ENCODE results near the gene LDLRAP1.

The LDLRAP1 gene

DNA sequence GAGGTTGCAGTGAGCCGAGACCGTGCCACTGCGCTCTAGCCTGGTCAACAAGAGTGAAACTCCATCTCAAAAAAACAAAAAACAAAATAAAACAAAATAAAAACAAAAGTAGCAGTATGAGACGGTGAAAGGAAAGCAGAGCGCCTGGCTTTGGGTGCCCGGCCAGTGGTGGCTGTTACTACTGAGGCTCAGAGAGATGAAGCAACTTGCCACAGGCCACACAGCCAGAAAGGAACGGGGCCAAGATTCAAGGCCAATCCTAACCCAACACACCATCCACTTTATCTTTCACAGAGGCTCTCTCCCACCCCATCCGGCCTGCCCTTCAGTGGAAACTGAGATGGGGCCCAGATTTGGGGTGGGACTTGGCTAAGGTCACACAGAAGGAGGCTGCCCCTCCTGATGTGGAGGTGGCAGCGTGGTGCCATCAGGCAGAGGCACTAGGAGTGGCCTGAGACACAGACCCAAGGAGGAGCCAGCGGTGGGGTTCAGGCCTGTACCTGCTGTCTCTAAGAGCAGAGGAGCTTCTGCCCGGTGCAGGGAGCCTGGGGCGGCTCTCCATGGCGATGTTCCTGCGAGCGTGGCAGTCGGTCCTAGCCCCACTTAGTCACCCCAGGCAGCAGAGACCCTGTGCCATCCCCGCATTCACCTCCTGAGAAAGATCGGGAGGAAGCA is 33.2 kb downstream of the LDLRAP1 start:
- TF ChIP-seq, protein P1, sequence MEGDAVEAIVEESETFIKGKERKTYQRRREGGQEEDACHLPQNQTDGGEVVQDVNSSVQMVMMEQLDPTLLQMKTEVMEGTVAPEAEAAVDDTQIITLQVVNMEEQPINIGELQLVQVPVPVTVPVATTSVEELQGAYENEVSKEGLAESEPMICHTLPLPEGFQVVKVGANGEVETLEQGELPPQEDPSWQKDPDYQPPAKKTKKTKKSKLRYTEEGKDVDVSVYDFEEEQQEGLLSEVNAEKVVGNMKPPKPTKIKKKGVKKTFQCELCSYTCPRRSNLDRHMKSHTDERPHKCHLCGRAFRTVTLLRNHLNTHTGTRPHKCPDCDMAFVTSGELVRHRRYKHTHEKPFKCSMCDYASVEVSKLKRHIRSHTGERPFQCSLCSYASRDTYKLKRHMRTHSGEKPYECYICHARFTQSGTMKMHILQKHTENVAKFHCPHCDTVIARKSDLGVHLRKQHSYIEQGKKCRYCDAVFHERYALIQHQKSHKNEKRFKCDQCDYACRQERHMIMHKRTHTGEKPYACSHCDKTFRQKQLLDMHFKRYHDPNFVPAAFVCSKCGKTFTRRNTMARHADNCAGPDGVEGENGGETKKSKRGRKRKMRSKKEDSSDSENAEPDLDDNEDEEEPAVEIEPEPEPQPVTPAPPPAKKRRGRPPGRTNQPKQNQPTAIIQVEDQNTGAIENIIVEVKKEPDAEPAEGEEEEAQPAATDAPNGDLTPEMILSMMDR (IDR thresholded peaks at IDR 0.05; ENCODE audit: borderline replicate concordance, insufficient read depth, low read depth, low read length) = no peak
- H3K4me3 ChIP-seq (ENCODE audit: low read depth, low read length) = no peak overlapping the region

- H3K4me3 ChIP-seq (ENCODE audit: low read depth, low read length) = no peak overlapping the region
- TF ChIP-seq, protein P1 (IDR thresholded peaks at IDR 0.05; ENCODE audit: borderline replicate concordance, insufficient read depth, low read depth, low read length) = no peak
Measured at GRCh38 chr1:25577134-25577920, 33.9 kb downstream of the LDLRAP1 start.

DNA sequence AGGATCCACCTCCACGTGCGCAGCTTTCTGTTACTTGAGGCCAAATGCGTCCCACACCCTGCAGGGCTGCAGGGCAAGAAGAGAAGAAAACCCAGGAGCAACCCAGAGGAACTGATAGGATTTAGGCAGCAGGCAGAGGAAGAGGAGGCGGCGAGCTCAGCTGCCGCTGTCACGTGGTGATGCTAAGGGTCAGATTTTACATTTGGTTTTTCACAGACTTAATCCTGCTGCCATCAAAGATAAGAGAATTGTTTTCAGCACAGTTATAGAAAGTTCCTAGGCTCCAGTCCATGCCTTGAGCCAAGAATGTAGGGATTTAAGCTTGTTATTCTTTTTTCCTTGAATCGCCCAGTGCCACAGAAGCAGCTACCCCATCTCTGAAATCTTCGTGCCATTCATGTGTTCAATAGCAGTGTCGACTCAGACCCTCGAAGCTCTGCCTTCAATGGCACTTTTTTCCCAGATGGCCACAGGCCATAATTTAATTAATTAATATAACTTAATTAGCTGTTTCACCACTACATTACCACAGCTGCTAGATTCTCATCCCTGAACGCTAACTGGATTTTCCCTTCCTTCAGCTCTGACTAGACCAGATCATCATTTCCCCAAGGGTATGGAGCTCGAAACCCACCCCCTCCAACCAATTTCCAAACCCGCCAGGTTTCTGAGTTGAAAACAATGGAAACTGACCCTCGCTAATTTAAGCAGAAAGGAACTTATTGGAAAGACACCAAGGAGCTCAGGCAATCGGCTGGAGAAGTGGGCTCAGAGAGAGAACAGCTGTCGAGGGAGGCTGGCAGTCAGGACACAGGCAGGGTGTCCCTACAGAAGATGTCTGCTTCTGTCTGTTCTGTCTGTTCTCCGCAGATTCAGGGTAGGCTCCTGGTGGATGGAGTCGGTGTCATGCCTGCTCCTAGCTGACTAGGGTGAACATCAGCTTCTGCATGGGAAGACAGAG is 36.2 kb downstream of the LDLRAP1 start:
- H3K4me3 ChIP-seq (ENCODE audit: low read depth, low read length) = no peak overlapping the region
- TF ChIP-seq, protein P1 (IDR thresholded peaks at IDR 0.05; ENCODE audit: borderline replicate concordance, insufficient read depth, low read depth, low read length) = no peak

- TF ChIP-seq, protein P1 (IDR thresholded peaks at IDR 0.05; ENCODE audit: borderline replicate concordance, insufficient read depth, low read depth, low read length) = no peak
- no peak overlapping the region for H3K4me3 ChIP-seq (ENCODE audit: low read depth, low read length)
Measured at GRCh38 chr1:25580927-25581326, 37.5 kb downstream of the LDLRAP1 start.

- H3K4me3 ChIP-seq (ENCODE audit: low read depth, low read length) = no peak overlapping the region
- TF ChIP-seq, protein P1 (IDR thresholded peaks at IDR 0.05; ENCODE audit: borderline replicate concordance, insufficient read depth, low read depth, low read length) = no peak
Measured at GRCh38 chr1:25581764-25582163, 38.4 kb downstream of the LDLRAP1 start.

- TF ChIP-seq, protein P1 (IDR thresholded peaks at IDR 0.05; ENCODE audit: borderline replicate concordance, insufficient read depth, low read depth, low read length) = no peak
- H3K4me3 ChIP-seq (ENCODE audit: low read depth, low read length) = no peak overlapping the region
Measured at GRCh38 chr1:25583519-25584370, 40.3 kb downstream of the LDLRAP1 start.

Data from GM12875 (cell line).